A549 (cell line): ENCODE measurements around the gene DLK2.

ENCODE experiments used
- EP300 ChIP-seq, 2 experiments: fragments of >200 bp; sonication (Bioruptor Twin); formaldehyde crosslinking; IDR thresholded peaks; 2 replicates in 1 of 2; 3 replicates in 1 of 2; pipeline ENCODE4 v1.6.1; 2016 to 2017
- POLR2A ChIP-seq: IDR thresholded peaks from 2 replicates; pipeline ENCODE4 v1.6.1; 2012; ENCODE audit warnings: mild to moderate bottlenecking, low read length
- SMC3 ChIP-seq: fragments of >200 bp; sonication (Bioruptor Twin); formaldehyde crosslinking; IDR thresholded peaks from 3 replicates; pipeline ENCODE4 v1.6.1; 2018; ENCODE audit warnings: inconsistent platforms
- ZFP36 ChIP-seq: fragments of 450-650 bp; IDR thresholded peaks from 2 replicates; pipeline ENCODE4 v1.6.1; 2014; ENCODE audit warnings: borderline replicate concordance; ENCODE audit not compliant: partially characterized antibody
- TF ChIP-seq, protein P1 (sequence below): fragments of 250-450 bp; sonication (Bioruptor Pico); IDR thresholded peaks from 2 replicates; pipeline ENCODE4 v1.5.0; 2021; ENCODE audit warnings: mild to moderate bottlenecking, moderate library complexity, borderline replicate concordance
- TF ChIP-seq, protein P2 (sequence below): fragments of >200 bp; sonication (Bioruptor Twin); formaldehyde crosslinking; IDR thresholded peaks from 3 replicates; pipeline ENCODE4 v1.5.1; 2016

DNA sequence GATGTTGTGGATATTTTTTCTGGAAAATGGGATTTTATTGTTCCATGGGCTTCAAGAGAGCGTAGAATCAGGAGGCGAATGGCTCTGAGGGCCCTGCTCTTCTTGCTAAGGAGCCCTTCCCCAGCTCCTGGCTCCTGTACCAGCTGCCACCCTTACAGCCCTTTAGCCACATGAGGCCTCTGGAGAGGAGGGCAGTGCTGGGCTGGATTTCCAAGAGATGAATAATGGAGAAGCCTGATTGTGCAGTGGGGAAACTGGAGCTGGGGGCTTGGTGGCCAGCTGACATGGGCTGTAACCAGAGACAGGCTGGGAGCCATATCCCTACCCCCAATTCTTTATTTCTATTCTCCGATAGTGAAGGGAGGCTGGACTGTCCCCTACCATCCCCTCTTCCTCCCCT lies 45.6 kb upstream of the DLK2 start:
- no peak for TF ChIP-seq EP300 (IDR thresholded peaks at IDR 0.05)
- TF ChIP-seq, protein P1, sequence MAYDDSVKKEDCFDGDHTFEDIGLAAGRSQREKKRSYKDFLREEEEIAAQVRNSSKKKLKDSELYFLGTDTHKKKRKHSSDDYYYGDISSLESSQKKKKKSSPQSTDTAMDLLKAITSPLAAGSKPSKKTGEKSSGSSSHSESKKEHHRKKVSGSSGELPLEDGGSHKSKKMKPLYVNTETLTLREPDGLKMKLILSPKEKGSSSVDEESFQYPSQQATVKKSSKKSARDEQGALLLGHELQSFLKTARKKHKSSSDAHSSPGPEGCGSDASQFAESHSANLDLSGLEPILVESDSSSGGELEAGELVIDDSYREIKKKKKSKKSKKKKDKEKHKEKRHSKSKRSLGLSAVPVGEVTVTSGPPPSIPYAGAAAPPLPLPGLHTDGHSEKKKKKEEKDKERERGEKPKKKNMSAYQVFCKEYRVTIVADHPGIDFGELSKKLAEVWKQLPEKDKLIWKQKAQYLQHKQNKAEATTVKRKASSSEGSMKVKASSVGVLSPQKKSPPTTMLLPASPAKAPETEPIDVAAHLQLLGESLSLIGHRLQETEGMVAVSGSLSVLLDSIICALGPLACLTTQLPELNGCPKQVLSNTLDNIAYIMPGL = no peak
- TF ChIP-seq SMC3 = no peak
- TF ChIP-seq, protein P2, sequence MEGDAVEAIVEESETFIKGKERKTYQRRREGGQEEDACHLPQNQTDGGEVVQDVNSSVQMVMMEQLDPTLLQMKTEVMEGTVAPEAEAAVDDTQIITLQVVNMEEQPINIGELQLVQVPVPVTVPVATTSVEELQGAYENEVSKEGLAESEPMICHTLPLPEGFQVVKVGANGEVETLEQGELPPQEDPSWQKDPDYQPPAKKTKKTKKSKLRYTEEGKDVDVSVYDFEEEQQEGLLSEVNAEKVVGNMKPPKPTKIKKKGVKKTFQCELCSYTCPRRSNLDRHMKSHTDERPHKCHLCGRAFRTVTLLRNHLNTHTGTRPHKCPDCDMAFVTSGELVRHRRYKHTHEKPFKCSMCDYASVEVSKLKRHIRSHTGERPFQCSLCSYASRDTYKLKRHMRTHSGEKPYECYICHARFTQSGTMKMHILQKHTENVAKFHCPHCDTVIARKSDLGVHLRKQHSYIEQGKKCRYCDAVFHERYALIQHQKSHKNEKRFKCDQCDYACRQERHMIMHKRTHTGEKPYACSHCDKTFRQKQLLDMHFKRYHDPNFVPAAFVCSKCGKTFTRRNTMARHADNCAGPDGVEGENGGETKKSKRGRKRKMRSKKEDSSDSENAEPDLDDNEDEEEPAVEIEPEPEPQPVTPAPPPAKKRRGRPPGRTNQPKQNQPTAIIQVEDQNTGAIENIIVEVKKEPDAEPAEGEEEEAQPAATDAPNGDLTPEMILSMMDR = no peak
- no peak for TF ChIP-seq ZFP36
- no peak for TF ChIP-seq POLR2A
